Lung (tissue), 12 donors: Measurements from ENCODE around the gene TSPAN2. TPM values are rescaled to one million over a fixed set of nuclear protein-coding genes. Genes with fewer than 3 reads are reported as not detected.

Experiments used
- ATAC-seq: fragments of 200-7000 bp; cut with Tn5 transposase; one replicate; pipeline ENCODE4 v1.9.1; 2020; ENCODE audit warnings: moderate number of reproducible peaks; ENCODE audit not compliant: insufficient read depth, low FRiP score
- DNase-seq, 3 donors: peaks; one replicate each; pipeline ENCODE4 v3.0.0-alpha.2; 2013 to 2017
- H3K27ac ChIP-seq, 2 donors: one replicate each; pipeline ENCODE4 v1.5.1; 2013; ENCODE audit warnings: mild to moderate bottlenecking in 2 of 2, moderate library complexity in 2 of 2, control low read depth in 1 of 2, inconsistent platforms in 1 of 2, low read depth in 1 of 2, low read length in 1 of 2
- H3K27me3 ChIP-seq, 3 donors: one replicate each; pipeline ENCODE4 v1.5.1; 2013; ENCODE audit warnings: low read length in 2 of 3; ENCODE audit not compliant: control insufficient read depth in 3 of 3, insufficient read depth in 3 of 3
- H3K36me3 ChIP-seq, 4 donors: one replicate each; pipeline ENCODE4 v1.5.1; 2013; ENCODE audit warnings: low read length in 4 of 4, mild to moderate bottlenecking in 1 of 4, moderate library complexity in 1 of 4; ENCODE audit not compliant: control insufficient read depth in 4 of 4, insufficient read depth in 4 of 4
- H3K4me1 ChIP-seq, 5 donors: one replicate each; pipeline ENCODE4 v1.5.1; 2013; ENCODE audit warnings: low read length in 5 of 5, mild to moderate bottlenecking in 2 of 5, moderate library complexity in 1 of 5; ENCODE audit not compliant: control insufficient read depth in 5 of 5, insufficient read depth in 5 of 5
- H3K4me3 ChIP-seq: one replicate; pipeline ENCODE4 v1.5.1; 2013; ENCODE audit warnings: mild to moderate bottlenecking, control low read depth, moderate library complexity
- H3K9ac ChIP-seq, 2 donors: one replicate each; pipeline ENCODE4 v1.5.1; 2013; ENCODE audit warnings: low read length in 2 of 2, control low read depth in 1 of 2; ENCODE audit not compliant: insufficient read depth in 1 of 2
- H3K9me3 ChIP-seq, 4 donors: one replicate each; pipeline ENCODE4 v1.5.1; 2013; ENCODE audit warnings: low read length in 3 of 4, mild to moderate bottlenecking in 1 of 4, moderate library complexity in 1 of 4; ENCODE audit not compliant: control insufficient read depth in 4 of 4, insufficient read depth in 3 of 4
- CTCF ChIP-seq: IDR thresholded peaks from 2 replicates; pipeline ENCODE4 v1.5.1; 2012; ENCODE audit warnings: mild to moderate bottlenecking; ENCODE audit errors: control extremely low read depth, extremely low read depth
- WGBS, 2 donors: extraction: QIAGEN DNeasy Blood & Tissue Kit; methylation state at CpG; one replicate each; pipeline ENCODE4 v1.1.7; 2013; 5-methylcytosine and 5-hydroxymethylcytosine counted together
- polyA plus RNA-seq, 2 donors: library from polyadenylated mRNA; stranded (reverse); fragments of 200-250 nt; gene quantifications; one replicate each; pipeline ENCODE4 v1.2.1, GENCODE V29; 2013
- total RNA-seq, 2 donors: library from RNA; depleted of rRNA in 1 of 2; stranded (reverse); fragments of >200 nt in 1 of 2; gene quantifications; one replicate each; pipeline ENCODE4 v1.2.1, GENCODE V29; 2014 to 2021
- donor health status: control.
- donor health status: control.
- donor health status: Bipolar disorder and iron deficiency.
- donor health status: healthy.
- donor health status: DM: yes; HTN: yes; CAD: no.

The TSPAN2 gene
- total and polyA plus RNA-seq, 4 donors = 1.5 to 10.4 (median 8.2) TPM

DNA sequence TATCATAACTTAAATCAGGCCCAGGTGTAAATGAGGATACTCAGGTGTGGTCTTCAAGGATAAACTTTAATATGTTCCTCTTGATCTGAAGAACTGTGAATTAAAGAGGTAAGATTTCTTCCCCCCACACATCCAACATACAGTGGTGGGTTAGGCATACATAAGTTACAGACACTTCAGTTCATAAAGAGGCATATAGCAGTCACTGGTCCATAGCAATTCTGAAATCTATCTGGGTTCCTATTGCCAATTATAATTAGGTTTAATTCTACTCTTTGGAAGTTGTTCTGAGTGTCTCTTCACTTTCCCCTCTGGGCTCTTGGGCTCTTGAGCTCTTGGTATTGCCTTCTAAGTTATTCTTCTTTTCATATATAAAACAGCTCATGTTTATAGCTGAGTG is 32.5 kb upstream of the TSPAN2 start:
- H3K27me3 ChIP-seq = no peaks in the 10 kb centered on the region
- H3K4me3 ChIP-seq = no peak overlapping the region
- ATAC-seq (no peak), DNase-seq (no peak)
- peaks cover 0 to 1% (median 0%) of the 10 kb centered on the region in 5 donors for H3K4me1 ChIP-seq
- no peak for TF ChIP-seq CTCF
- H3K36me3 ChIP-seq = no peaks in the 10 kb centered on the region
- no peak overlapping the region for H3K27ac ChIP-seq
- H3K9me3 ChIP-seq = peaks cover 0 to 9% (median 7%) of the 10 kb centered on the region in 4 donors
- H3K9ac ChIP-seq = no peak overlapping the region

- TF ChIP-seq CTCF = no peak
- no peaks in the 10 kb centered on the region for H3K36me3 ChIP-seq
- ATAC-seq (no peak), DNase-seq (no peak)
- peaks cover 0 to 1% (median 0%) of the 10 kb centered on the region in 5 donors for H3K4me1 ChIP-seq
- WGBS, 2 donors = 65 to 76% methylated on average over 2 of the region's 2 CpGs
- no peaks in the 10 kb centered on the region for H3K27me3 ChIP-seq
- no peak overlapping the region for H3K4me3 ChIP-seq
- H3K9ac ChIP-seq = no peak overlapping the region
- H3K27ac ChIP-seq = no peak overlapping the region
- peaks cover 0 to 9% (median 7%) of the 10 kb centered on the region in 4 donors for H3K9me3 ChIP-seq
These were observed 31.0 kb upstream of the TSPAN2 start for GRCh38 chr1:115120296-115120695.

- H3K27ac ChIP-seq = no peak overlapping the region
- no peak overlapping the region for H3K4me3 ChIP-seq
- H3K4me1 ChIP-seq = peaks cover 0 to 1% (median 0%) of the 10 kb centered on the region in 5 donors
- H3K27me3 ChIP-seq = no peaks in the 10 kb centered on the region
- no peak overlapping the region for H3K9ac ChIP-seq
- no peak for DNase-seq
- WGBS, 2 donors = 86 to 94% methylated on average over 4 of the region's 4 CpGs
- TF ChIP-seq CTCF = no peak
- H3K9me3 ChIP-seq = peaks cover 0 to 9% (median 6%) of the 10 kb centered on the region in 4 donors
- H3K36me3 ChIP-seq = no peaks in the 10 kb centered on the region
- ATAC-seq = no peak
These were observed 29.3 kb upstream of the TSPAN2 start for GRCh38 chr1:115118611-115119010.

- no peak overlapping the region for H3K4me3 ChIP-seq
- no peak for ATAC-seq
- H3K36me3 ChIP-seq = no peaks in the 10 kb centered on the region
- peaks cover 0 to 1% (median 0%) of the 10 kb centered on the region in 5 donors for H3K4me1 ChIP-seq
- TF ChIP-seq CTCF = no peak
- H3K9me3 ChIP-seq = peaks cover 0 to 9% (median 6%) of the 10 kb centered on the region in 4 donors
- no peak for DNase-seq
- H3K27me3 ChIP-seq = no peaks in the 10 kb centered on the region
- H3K27ac ChIP-seq = no peak overlapping the region
- no peak overlapping the region for H3K9ac ChIP-seq
These were observed 28.8 kb upstream of the TSPAN2 start for GRCh38 chr1:115118086-115118485.
